Ishikawa (cell line): ENCODE results near the gene S100A13.
A peak's percentile ranks its signal among the peaks of the same experiment; 100 is the strongest.

Source experiments
- CEBPB ChIP-seq: IDR thresholded peaks from 2 replicates; pipeline ENCODE4 v1.6.1; 2012
- CREB1 ChIP-seq: IDR thresholded peaks from 2 replicates; pipeline ENCODE4 v1.6.1; 2012; ENCODE audit warnings: low read depth
- EGR1 ChIP-seq: IDR thresholded peaks from 2 replicates; pipeline ENCODE4 v1.6.1; 2012
- EP300 ChIP-seq: IDR thresholded peaks from 2 replicates; pipeline ENCODE4 v1.6.1; 2012; ENCODE audit warnings: borderline replicate concordance
- FOXM1 ChIP-seq: IDR thresholded peaks from 2 replicates; pipeline ENCODE4 v1.6.1; 2012; ENCODE audit warnings: low read depth, borderline replicate concordance
- MAX ChIP-seq: IDR thresholded peaks from 2 replicates; pipeline ENCODE4 v1.6.1; 2012
- NFIC ChIP-seq: IDR thresholded peaks from 2 replicates; pipeline ENCODE4 v1.6.1; 2012
- RAD21 ChIP-seq: IDR thresholded peaks from 2 replicates; pipeline ENCODE4 v1.6.1; 2012; ENCODE audit warnings: low read depth
- REST ChIP-seq: IDR thresholded peaks from 2 replicates; pipeline ENCODE4 v1.6.1; 2012; ENCODE audit warnings: low read depth, mild to moderate bottlenecking
- TAF1 ChIP-seq: IDR thresholded peaks from 2 replicates; pipeline ENCODE4 v1.6.1; 2012; ENCODE audit warnings: low read depth, mild to moderate bottlenecking
- TCF12 ChIP-seq: IDR thresholded peaks from 2 replicates; pipeline ENCODE4 v1.6.1; 2012; ENCODE audit warnings: low read depth
- TEAD4 ChIP-seq: IDR thresholded peaks from 2 replicates; pipeline ENCODE4 v1.6.1; 2012
- USF1 ChIP-seq: IDR thresholded peaks from 2 replicates; pipeline ENCODE4 v1.6.1; 2012
- YY1 ChIP-seq: IDR thresholded peaks from 2 replicates; pipeline ENCODE4 v1.6.1; 2012; ENCODE audit warnings: low read depth
- ZBTB7A ChIP-seq: IDR thresholded peaks from 2 replicates; pipeline ENCODE4 v1.6.1; 2012; ENCODE audit warnings: low read depth

S100A13 gene

GRCh38 chr1:153572569-153573015 is 54.7 kb downstream of the S100A13 start:
- no peak for TF ChIP-seq TAF1
- TF ChIP-seq EP300: no peak
- TF ChIP-seq YY1: no peak
- TF ChIP-seq RAD21: peak; percentile 99
- TF ChIP-seq TEAD4: no peak
- peak; percentile 40; the same call in 1 of the 2 replicates for TF ChIP-seq MAX
- TF ChIP-seq EGR1: no peak
- no peak for TF ChIP-seq TCF12
- TF ChIP-seq CEBPB: no peak
- no peak for TF ChIP-seq CREB1
- no peak for TF ChIP-seq NFIC
- TF ChIP-seq REST: no peak
- no peak for TF ChIP-seq FOXM1
- no peak for TF ChIP-seq USF1
- no peak for TF ChIP-seq ZBTB7A

GRCh38 chr1:153571706-153572105 is 55.6 kb downstream of the S100A13 start:
- TF ChIP-seq TAF1: no peak
- TF ChIP-seq NFIC: no peak
- TF ChIP-seq REST: no peak
- no peak for TF ChIP-seq YY1
- TF ChIP-seq EP300: no peak
- no peak for TF ChIP-seq TEAD4
- TF ChIP-seq RAD21: no peak

GRCh38 chr1:153570874-153571273 is 56.4 kb downstream of the S100A13 start:
- TF ChIP-seq EP300: no peak
- TF ChIP-seq TCF12: no peak
- TF ChIP-seq EGR1: no peak
- TF ChIP-seq REST: no peak
- no peak for TF ChIP-seq FOXM1
- no peak for TF ChIP-seq CREB1
- TF ChIP-seq ZBTB7A: no peak
- TF ChIP-seq CEBPB: no peak
- no peak for TF ChIP-seq TAF1
- TF ChIP-seq USF1: no peak
- no peak for TF ChIP-seq RAD21
- TF ChIP-seq YY1: no peak
- no peak for TF ChIP-seq MAX
- TF ChIP-seq TEAD4: no peak
- no peak for TF ChIP-seq NFIC

- TF ChIP-seq FOXM1 (no peak), EGR1 (0 out of 2 replicates have a peak, but pooled peaks have one; percentile 5)
These were observed 57.8 kb downstream of the S100A13 start for GRCh38 chr1:153569465-153569864.
